ENCODE data around the gene SURF6.
"Not testable (repeated sequence)": the region's sequence is repeated elsewhere in the genome, so short reads cannot be mapped to it uniquely, and the experiment has no call there.

The SURF6 gene

GRCh38 chr9:133335924-133336811 is at the start of gene SURF6:
SURF6 (minus strand) TSS chr9:133336188; CDS start chr9:133336132, 56 bp downstream.
- peak; percentile 79 to 85 for DNase-seq (ENCODE audit: low read depth in 2 of 2)

GRCh38 chr9:133385452-133385851 is 49.5 kb upstream of the SURF6 start:
- DNase-seq (ENCODE audit: low read depth in 2 of 2), result no peak

- DNase-seq (ENCODE audit: low read depth in 2 of 2), result no peak
Observed at GRCh38 chr9:133384736-133385321, 48.8 kb upstream of the SURF6 start.

GRCh38 chr9:133383438-133383837 is 47.5 kb upstream of the SURF6 start:
- no peak for DNase-seq (ENCODE audit: low read depth in 2 of 2)

GRCh38 chr9:133382507-133383141 is 46.6 kb upstream of the SURF6 start:
- no peak for DNase-seq (ENCODE audit: low read depth in 2 of 2)

GRCh38 chr9:133380734-133381133 is 44.7 kb upstream of the SURF6 start:
- no peak for DNase-seq (ENCODE audit: low read depth in 2 of 2)

GRCh38 chr9:133379153-133380086 is 43.4 kb upstream of the SURF6 start:
- DNase-seq (ENCODE audit: low read depth in 2 of 2), result no peak

- DNase-seq (ENCODE audit: low read depth in 2 of 2), result no peak
Observed at GRCh38 chr9:133378408-133378962, 42.5 kb upstream of the SURF6 start.

GRCh38 chr9:133377721-133378216 is 41.8 kb upstream of the SURF6 start:
- no peak for DNase-seq (ENCODE audit: low read depth in 2 of 2)

GRCh38 chr9:133377280-133377679 is 41.3 kb upstream of the SURF6 start:
- DNase-seq (ENCODE audit: low read depth in 2 of 2), result not testable (repeated sequence)

GRCh38 chr9:133375724-133376654 is 40.0 kb upstream of the SURF6 start, which contains the start of the genes STKLD1 and SURF4:
STKLD1 (plus strand) TSS chr9:133376366; CDS start chr9:133376474, 108 bp downstream.
SURF4 (minus strand) TSS chr9:133376060; CDS start chr9:133375969, 91 bp downstream.
- DNase-seq (ENCODE audit: low read depth in 2 of 2), result peak; percentile 85 to 95

GRCh38 chr9:133375116-133375723 is 39.2 kb upstream of the SURF6 start:
- no peak for DNase-seq (ENCODE audit: low read depth in 2 of 2)

- DNase-seq (ENCODE audit: low read depth in 2 of 2), result no peak
Observed at GRCh38 chr9:133374612-133375115, 38.7 kb upstream of the SURF6 start.

GRCh38 chr9:133372144-133372543 is 36.2 kb upstream of the SURF6 start:
- no peak for DNase-seq (ENCODE audit: low read depth in 2 of 2)

GRCh38 chr9:133371261-133371711 is 35.3 kb upstream of the SURF6 start:
- DNase-seq (ENCODE audit: low read depth in 2 of 2), result peak in 1 of 2 donors; percentile 44

GRCh38 chr9:133370685-133371084 is 34.7 kb upstream of the SURF6 start:
- DNase-seq (ENCODE audit: low read depth in 2 of 2), result no peak

GRCh38 chr9:133369933-133370332 is 33.9 kb upstream of the SURF6 start:
- no peak for DNase-seq (ENCODE audit: low read depth in 2 of 2)

- no peak for DNase-seq (ENCODE audit: low read depth in 2 of 2)
Observed at GRCh38 chr9:133369422-133369821, 33.4 kb upstream of the SURF6 start.
